Caco-2 (cell line): Measurements from ENCODE around the gene CMTM2. TPM values are rescaled to one million over a fixed set of nuclear protein-coding genes. Genes with fewer than 3 reads are reported as not detected.

Experiments used
- BruUV-seq: library from RNA; stranded (reverse); fragments of 400-500 nt; replicated peaks from 2 replicates; lab custom pipeline; 2021; lab: Mats Ljungman, UMichigan
- CTCF ChIA-PET: fragments of 300-600 bp; sonication (Branson Sonifier 250); formaldehyde crosslinking; loops from one replicate; lab custom pipeline; 2022; ENCODE audit warnings: antibody characterized with exemption; lab: Charles Lee
- POLR2A ChIA-PET: fragments of 300-600 bp; sonication (Branson Sonifier 250); formaldehyde crosslinking; loops from one replicate; lab custom pipeline; 2022; ENCODE audit warnings: antibody characterized with exemption; lab: Charles Lee
- DNase-seq, 2 experiments: peaks; one replicate each; pipeline versions ENCODE4 v3.0.0 to v3.0.0-alpha.2; 2020 to 2022
- H3K27me3 ChIP-seq: replicated peaks from 2 replicates; pipeline ENCODE4 v1.6.0; 2011; ENCODE audit warnings: low read length; ENCODE audit not compliant: control insufficient read depth, insufficient read depth
- H3K36me3 ChIP-seq: 2 replicates; pipeline ENCODE4 v1.5.1; 2011; ENCODE audit warnings: low read length; ENCODE audit not compliant: control insufficient read depth, insufficient read depth
- H3K4me1 ChIP-seq: fragments of 250-450 bp; sonication (Bioruptor Pico); 2 replicates; pipeline ENCODE4 v1.5.1; 2020; ENCODE audit warnings: mild to moderate bottlenecking
- H3K4me3 ChIP-seq: 2 replicates; pipeline ENCODE4 v1.5.1; 2011; ENCODE audit warnings: low read depth, mild to moderate bottlenecking, control low read depth, low read length
- H3K9me3 ChIP-seq: fragments of 250-450 bp; sonication (Bioruptor Pico); 2 replicates; pipeline ENCODE4 v1.5.1; 2020; ENCODE audit warnings: mild to moderate bottlenecking, moderate library complexity
- H3K27ac Mint-ChIP-seq: one replicate; pipeline ENCODE4 v1.8.0; 2022; ENCODE audit warnings: mixed read lengths; ENCODE audit not compliant: unreplicated experiment
- H3K27me3 Mint-ChIP-seq: one replicate; pipeline ENCODE4 v1.8.0; 2022; ENCODE audit warnings: mixed read lengths; ENCODE audit not compliant: insufficient read depth, unreplicated experiment
- H3K36me3 Mint-ChIP-seq: one replicate; pipeline ENCODE4 v1.8.0; 2022; ENCODE audit warnings: mild to moderate bottlenecking, mixed read lengths; ENCODE audit not compliant: insufficient read depth, unreplicated experiment
- H3K4me1 Mint-ChIP-seq: one replicate; pipeline ENCODE4 v1.8.0; 2022; ENCODE audit warnings: low read depth, mixed read lengths; ENCODE audit not compliant: unreplicated experiment
- H3K4me3 Mint-ChIP-seq: one replicate; pipeline ENCODE4 v1.8.0; 2022; ENCODE audit warnings: mild to moderate bottlenecking, moderate library complexity, mixed read lengths; ENCODE audit not compliant: unreplicated experiment
- H3K9me3 Mint-ChIP-seq: one replicate; pipeline ENCODE4 v1.8.0; 2022; ENCODE audit warnings: mixed read lengths; ENCODE audit not compliant: unreplicated experiment
- intact Hi-C: fragments of 100-400 bp; cut with micrococcal nuclease; formaldehyde crosslinking; loops from one replicate; pipeline ENCODE4 v1.10.0; 2022; ENCODE audit not compliant: unreplicated experiment
- total RNA-seq: library from RNA; stranded (reverse); gene quantifications from 2 replicates; pipeline ENCODE4 v1.2.3, GENCODE V29; 2022
- TF ChIP-seq, protein P1 (sequence below), 2 experiments: fragments of 200-600 bp in 1 of 2; IDR thresholded peaks; 1 replicate in 1 of 2; 2 replicates in 1 of 2; pipeline versions ENCODE4 v1.5.1 to v1.8.0; 2011 to 2022; ENCODE audit warnings: antibody characterized with exemption in 1 of 2, control low read depth in 1 of 2, inconsistent platforms in 1 of 2, low read depth in 1 of 2, low read length in 1 of 2, mild to moderate bottlenecking in 1 of 2, moderate library complexity in 1 of 2; ENCODE audit not compliant: insufficient read depth in 1 of 2, severe bottlenecking in 1 of 2, unreplicated experiment in 1 of 2

The CMTM2 gene
- total RNA-seq, 1 experiment from 2014 or later = not detected

DNA sequence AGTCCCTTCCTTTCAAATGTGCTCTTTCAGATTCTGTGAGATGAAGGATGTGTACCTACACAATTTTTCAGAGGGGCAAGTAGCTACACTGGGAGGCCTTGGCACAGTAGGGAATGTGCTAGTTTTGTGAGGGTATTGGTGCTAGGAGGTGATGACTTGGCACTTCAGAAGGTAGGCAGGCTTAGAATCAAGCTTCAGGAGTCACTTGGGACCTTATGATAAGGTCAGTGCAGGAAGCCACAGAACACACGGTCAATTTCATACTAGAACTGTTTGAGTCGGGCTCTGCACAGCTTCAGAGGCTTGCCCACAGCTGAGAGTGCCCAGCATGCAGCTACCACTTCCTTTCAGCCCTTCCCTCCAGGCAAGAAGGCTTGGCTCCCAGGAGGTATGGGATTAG, 6.9 kb upstream of the CMTM2 start:
- CTCF ChIA-PET = no interaction called here

DNA sequence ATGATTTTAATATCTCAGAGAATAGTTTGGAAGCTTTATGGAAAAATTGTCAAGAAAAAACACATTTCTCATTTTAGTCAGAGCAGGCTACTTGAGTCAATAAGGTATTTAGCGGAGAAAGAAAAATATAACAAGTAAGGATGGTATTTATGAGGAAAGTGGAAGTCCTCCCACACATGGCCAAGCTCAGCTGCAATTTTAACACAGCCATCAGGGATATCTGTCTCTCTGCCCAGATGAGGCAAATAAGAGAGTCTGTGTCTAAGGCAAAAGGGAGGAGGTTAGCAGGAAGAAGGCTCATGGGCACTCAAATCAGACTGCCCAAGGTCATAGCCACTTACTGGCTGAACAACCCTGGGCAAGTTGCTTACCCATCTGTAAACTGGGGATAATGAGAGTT, 5.2 kb upstream of the CMTM2 start:
- Histone ChIP-seq H3K4me3 (no peak overlapping the region), H3K9me3 (no peaks in the 10 kb centered on the region), H3K36me3 (no peaks in the 10 kb centered on the region), H3K27me3 (no peaks in the 10 kb centered on the region), H3K4me1 (no peaks in the 10 kb centered on the region)
- Mint-ChIP-seq H3K27me3 (no peaks in the 10 kb centered on the region), H3K9me3 (no peaks in the 10 kb centered on the region), H3K36me3 (no peaks in the 10 kb centered on the region), H3K4me1 (no peaks in the 10 kb centered on the region), H3K27ac (no peak overlapping the region), H3K4me3 (no peak overlapping the region)
- BruUV-seq = no TSS peak
- no peak for DNase-seq
- CTCF ChIA-PET = interaction anchor here (0.6 to 2.5 kb wide), 2 partner anchors 15 to 34 kb away, joined by 3 to 7 read pairs; no protein-coding TSS in a partner anchor
- intact Hi-C loops = no loop called here
- TF ChIP-seq, protein P1, sequence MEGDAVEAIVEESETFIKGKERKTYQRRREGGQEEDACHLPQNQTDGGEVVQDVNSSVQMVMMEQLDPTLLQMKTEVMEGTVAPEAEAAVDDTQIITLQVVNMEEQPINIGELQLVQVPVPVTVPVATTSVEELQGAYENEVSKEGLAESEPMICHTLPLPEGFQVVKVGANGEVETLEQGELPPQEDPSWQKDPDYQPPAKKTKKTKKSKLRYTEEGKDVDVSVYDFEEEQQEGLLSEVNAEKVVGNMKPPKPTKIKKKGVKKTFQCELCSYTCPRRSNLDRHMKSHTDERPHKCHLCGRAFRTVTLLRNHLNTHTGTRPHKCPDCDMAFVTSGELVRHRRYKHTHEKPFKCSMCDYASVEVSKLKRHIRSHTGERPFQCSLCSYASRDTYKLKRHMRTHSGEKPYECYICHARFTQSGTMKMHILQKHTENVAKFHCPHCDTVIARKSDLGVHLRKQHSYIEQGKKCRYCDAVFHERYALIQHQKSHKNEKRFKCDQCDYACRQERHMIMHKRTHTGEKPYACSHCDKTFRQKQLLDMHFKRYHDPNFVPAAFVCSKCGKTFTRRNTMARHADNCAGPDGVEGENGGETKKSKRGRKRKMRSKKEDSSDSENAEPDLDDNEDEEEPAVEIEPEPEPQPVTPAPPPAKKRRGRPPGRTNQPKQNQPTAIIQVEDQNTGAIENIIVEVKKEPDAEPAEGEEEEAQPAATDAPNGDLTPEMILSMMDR (IDR thresholded peaks at IDR 0.05; ENCODE audit: insufficient read depth in 1 of 2, low read depth in 1 of 2, low read length in 1 of 2, severe bottlenecking in 1 of 2, unreplicated experiment in 1 of 2) = no peak
- POLR2A ChIA-PET = no interaction called here

More for the DNA sequence above, 6.9 kb upstream of the CMTM2 start:
- intact Hi-C loops = no loop called here
- no TSS peak for BruUV-seq
- POLR2A ChIA-PET = no interaction called here
- Histone ChIP-seq H3K9me3 (no peaks in the 10 kb centered on the region), H3K4me1 (no peaks in the 10 kb centered on the region), H3K36me3 (no peaks in the 10 kb centered on the region), H3K4me3 (no peak overlapping the region), H3K27me3 (no peaks in the 10 kb centered on the region)
- no peaks in the 10 kb centered on the region for H3K27me3 Mint-ChIP-seq
- DNase-seq = no peak
- no peaks in the 10 kb centered on the region for H3K9me3 Mint-ChIP-seq
- no peaks in the 10 kb centered on the region for H3K36me3 Mint-ChIP-seq
- TF ChIP-seq, protein P1 (IDR thresholded peaks at IDR 0.05; ENCODE audit: insufficient read depth in 1 of 2, low read depth in 1 of 2, low read length in 1 of 2, severe bottlenecking in 1 of 2, unreplicated experiment in 1 of 2) = no peak
- H3K27ac Mint-ChIP-seq = no peak overlapping the region
- H3K4me1 Mint-ChIP-seq = no peaks in the 10 kb centered on the region
- no peak overlapping the region for H3K4me3 Mint-ChIP-seq

DNA sequence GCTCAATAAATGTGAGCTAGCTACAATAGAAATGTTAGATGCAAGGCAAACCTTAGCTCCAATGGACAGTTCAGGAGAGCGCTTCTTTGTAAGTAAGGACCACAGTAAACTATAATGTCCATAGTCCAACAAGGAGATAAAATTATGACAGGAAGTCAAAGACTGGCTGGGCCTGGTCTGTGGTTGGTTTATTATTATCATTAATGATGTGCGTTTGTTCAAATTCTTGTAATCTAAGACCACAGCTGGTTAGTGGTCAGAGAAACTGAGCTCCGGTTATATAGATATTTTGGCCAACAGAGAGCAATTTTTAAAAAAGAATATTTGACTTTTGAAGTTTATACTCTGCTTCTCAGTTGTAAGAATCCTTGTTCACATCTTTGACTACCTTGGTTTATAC, 4.7 kb upstream of the CMTM2 start:
- POLR2A ChIA-PET = no interaction called here
- BruUV-seq = no TSS peak
- Histone ChIP-seq H3K4me3 (no peak overlapping the region), H3K4me1 (no peaks in the 10 kb centered on the region), H3K36me3 (no peaks in the 10 kb centered on the region), H3K9me3 (no peaks in the 10 kb centered on the region), H3K27me3 (no peaks in the 10 kb centered on the region)
- Mint-ChIP-seq H3K27me3 (no peaks in the 10 kb centered on the region), H3K4me3 (no peak overlapping the region), H3K27ac (no peak overlapping the region), H3K9me3 (no peaks in the 10 kb centered on the region), H3K4me1 (no peaks in the 10 kb centered on the region), H3K36me3 (no peaks in the 10 kb centered on the region)
- CTCF ChIA-PET = interaction anchor here (2.5 kb wide), 1 partner anchor 34 kb away, joined by 7 read pairs; no protein-coding TSS in a partner anchor
- intact Hi-C loops = no loop called here
- DNase-seq = no peak
- TF ChIP-seq, protein P1 (IDR thresholded peaks at IDR 0.05; ENCODE audit: insufficient read depth in 1 of 2, low read depth in 1 of 2, low read length in 1 of 2, severe bottlenecking in 1 of 2, unreplicated experiment in 1 of 2) = no peak
